BE2C (cell line): Measurements from ENCODE around the gene ITPA.

Experiments used
- DNase-seq: peaks from one replicate; pipeline ENCODE4 v3.0.0-alpha.2; 2020
- H3K27me3 ChIP-seq: fragments of 250-450 bp; sonication (Bioruptor Pico); 2 replicates; pipeline ENCODE4 v1.5.1; 2020; ENCODE audit warnings: mild to moderate bottlenecking
- H3K36me3 ChIP-seq: fragments of 250-450 bp; sonication (Bioruptor Pico); 2 replicates; pipeline ENCODE4 v1.5.1; 2020; ENCODE audit warnings: mild to moderate bottlenecking
- H3K4me1 ChIP-seq: fragments of 250-450 bp; sonication (Bioruptor Pico); 2 replicates; pipeline ENCODE4 v1.5.1; 2020
- H3K4me3 ChIP-seq: 2 replicates; pipeline ENCODE4 v1.5.1; 2011; ENCODE audit warnings: low read depth, low read length
- H3K9me3 ChIP-seq: fragments of 250-450 bp; sonication (Bioruptor Pico); 2 replicates; pipeline ENCODE4 v1.5.1; 2020
- TF ChIP-seq, protein P1 (sequence below): IDR thresholded peaks from 2 replicates; pipeline ENCODE4 v1.5.1; 2012; ENCODE audit warnings: mild to moderate bottlenecking, low read depth, low read length

Gene ITPA

DNA sequence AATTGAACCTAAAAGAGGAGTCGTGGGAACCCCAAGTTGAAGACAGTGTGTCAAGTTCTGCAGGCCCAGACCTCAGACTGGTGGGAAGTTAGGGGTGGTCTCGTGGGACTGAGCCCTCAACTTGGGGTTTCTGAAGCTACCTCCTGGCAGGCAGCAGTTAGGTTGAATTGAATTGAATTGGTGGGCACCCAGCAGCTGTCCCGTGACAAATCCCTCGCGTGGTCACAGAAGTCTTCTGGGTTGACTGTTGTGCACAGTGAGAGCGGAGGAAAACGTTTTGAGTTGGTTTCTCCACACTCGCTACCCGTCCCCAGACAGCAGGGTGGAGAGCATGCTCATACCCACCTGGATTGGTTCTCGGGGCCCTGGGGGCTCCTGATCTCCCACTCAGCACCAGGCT lies 16.8 kb downstream of the ITPA start:
- DNase-seq = no peak
- Histone ChIP-seq H3K27me3 (no peaks in the 10 kb centered on the region), H3K4me1 (peaks cover 3% of the 10 kb centered on the region; the same call in 1 of the 2 replicates), H3K9me3 (no peaks in the 10 kb centered on the region), H3K36me3 (peaks cover 11% of the 10 kb centered on the region), H3K4me3 (no peak overlapping the region)
- TF ChIP-seq, protein P1, sequence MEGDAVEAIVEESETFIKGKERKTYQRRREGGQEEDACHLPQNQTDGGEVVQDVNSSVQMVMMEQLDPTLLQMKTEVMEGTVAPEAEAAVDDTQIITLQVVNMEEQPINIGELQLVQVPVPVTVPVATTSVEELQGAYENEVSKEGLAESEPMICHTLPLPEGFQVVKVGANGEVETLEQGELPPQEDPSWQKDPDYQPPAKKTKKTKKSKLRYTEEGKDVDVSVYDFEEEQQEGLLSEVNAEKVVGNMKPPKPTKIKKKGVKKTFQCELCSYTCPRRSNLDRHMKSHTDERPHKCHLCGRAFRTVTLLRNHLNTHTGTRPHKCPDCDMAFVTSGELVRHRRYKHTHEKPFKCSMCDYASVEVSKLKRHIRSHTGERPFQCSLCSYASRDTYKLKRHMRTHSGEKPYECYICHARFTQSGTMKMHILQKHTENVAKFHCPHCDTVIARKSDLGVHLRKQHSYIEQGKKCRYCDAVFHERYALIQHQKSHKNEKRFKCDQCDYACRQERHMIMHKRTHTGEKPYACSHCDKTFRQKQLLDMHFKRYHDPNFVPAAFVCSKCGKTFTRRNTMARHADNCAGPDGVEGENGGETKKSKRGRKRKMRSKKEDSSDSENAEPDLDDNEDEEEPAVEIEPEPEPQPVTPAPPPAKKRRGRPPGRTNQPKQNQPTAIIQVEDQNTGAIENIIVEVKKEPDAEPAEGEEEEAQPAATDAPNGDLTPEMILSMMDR = no peak

DNA sequence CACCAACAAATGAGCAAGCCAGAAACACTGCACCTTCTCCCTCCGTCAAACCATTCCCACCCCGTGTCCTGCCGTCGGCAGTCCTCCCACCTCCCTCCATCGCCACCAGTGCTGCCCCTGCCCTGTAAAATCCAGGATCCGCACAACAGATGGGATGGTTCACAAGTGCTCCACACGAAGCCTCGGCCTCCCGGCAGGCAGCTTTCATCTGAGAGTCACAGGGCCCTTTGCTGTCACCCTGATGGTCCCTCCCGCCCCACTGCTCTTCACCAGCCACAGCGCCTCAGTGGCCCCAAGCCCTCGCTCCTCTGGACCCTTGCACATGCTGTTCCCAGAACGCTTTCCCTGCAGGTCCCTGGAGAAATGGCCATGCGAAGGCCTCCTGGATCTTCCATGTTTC lies 17.6 kb downstream of the ITPA start:
- peaks cover 4% of the 10 kb centered on the region for H3K36me3 ChIP-seq
- H3K9me3 ChIP-seq = no peaks in the 10 kb centered on the region
- H3K4me1 ChIP-seq = peaks cover 3% of the 10 kb centered on the region; the same call in 1 of the 2 replicates
- no peaks in the 10 kb centered on the region for H3K27me3 ChIP-seq
- DNase-seq = no peak
- TF ChIP-seq, protein P1 = no peak
- no peak overlapping the region for H3K4me3 ChIP-seq

DNA sequence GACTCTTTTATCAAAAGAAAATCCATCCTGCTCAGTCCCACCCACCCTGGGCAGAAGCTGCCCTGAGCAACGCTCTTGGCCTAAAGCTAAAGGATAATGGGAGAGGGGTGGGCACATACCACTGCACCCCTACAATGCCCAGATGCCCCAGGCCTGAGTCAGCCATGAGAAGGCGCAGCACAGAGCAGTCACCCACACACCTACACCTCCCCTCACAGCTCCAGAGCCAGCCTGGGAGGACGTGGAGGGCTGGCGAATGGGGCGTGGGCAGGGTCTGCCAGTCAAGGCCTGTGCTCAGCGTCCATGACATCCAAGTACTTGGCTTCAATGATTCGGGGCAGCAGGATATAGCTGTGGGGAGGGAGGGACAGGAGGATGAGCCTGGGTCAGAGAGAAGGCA lies 18.2 kb downstream of the ITPA start:
- Histone ChIP-seq H3K4me1 (peaks cover 1% of the 10 kb centered on the region; the same call in 1 of the 2 replicates), H3K4me3 (no peak overlapping the region), H3K9me3 (no peaks in the 10 kb centered on the region), H3K27me3 (no peaks in the 10 kb centered on the region), H3K36me3 (peaks cover 3% of the 10 kb centered on the region; the same call in 1 of the 2 replicates)
- no peak for DNase-seq
- TF ChIP-seq, protein P1 = no peak

DNA sequence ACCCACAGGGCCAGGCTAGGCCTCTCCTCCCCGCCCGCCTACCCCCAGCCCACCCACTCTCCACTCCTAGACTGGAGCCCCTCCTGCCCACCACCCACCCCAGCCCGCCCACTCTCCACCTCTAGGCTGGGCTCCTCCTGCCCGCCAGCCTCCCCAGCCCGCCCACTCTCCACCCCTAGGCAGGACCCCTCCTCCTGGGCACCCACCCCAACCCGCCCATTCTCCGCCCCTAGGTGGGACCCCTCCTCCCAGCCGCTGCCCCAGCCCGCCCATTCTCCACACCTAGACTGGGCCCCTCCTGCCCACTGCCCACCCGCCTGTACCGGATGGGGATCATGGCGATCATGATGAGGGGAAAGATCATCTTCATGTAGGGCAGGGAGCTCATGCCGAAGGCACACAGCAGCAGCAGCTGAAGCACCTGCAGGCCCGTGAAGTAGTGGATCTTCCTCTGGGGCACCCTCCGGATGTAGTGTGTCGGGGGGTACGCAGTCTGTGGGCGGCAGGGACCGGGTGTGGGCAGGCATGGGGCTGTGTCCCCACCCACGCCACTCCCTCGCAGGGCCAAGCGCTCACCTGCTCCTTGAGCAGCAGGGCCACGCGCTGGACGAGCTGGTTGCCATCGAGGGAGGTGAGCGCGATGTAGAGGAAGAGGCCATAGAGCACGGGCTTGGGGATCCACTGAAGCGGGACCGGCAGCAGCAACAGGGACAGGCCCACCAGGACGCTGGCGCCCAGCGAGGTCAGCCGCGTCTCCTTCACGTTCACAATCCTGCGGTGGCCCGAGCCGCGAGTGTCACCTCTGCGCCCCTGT lies 18.8 kb downstream of the ITPA start:
- Histone ChIP-seq H3K36me3 (0 out of 2 replicates have a peak, but pooled peaks cover 3% of the 10 kb centered on the region), H3K4me3 (no peak overlapping the region), H3K27me3 (no peaks in the 10 kb centered on the region)

DNA sequence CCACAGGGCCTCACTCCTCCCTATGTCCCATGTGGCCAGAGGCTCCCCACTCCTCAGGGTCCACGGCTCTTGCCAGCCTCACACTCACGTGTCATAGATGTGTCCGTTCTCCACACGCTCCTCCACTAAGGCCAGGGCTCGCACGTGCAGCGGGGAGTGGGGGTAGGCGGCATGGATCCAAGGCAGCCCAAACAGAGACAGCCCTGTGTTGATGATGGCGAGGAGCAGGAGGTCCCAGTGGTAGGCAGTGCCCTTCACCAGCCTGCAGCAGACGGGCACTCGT lies 19.4 kb downstream of the ITPA start:
- DNase-seq = no peak
- Histone ChIP-seq H3K4me1 (no peaks in the 10 kb centered on the region), H3K27me3 (no peaks in the 10 kb centered on the region), H3K9me3 (no peaks in the 10 kb centered on the region), H3K36me3 (0 out of 2 replicates have a peak, but pooled peaks cover 3% of the 10 kb centered on the region), H3K4me3 (no peak overlapping the region)
- TF ChIP-seq, protein P1 = no peak

More for the DNA sequence above, 18.8 kb downstream of the ITPA start:
- DNase-seq = no peak
- H3K9me3 ChIP-seq = no peaks in the 10 kb centered on the region
- no peaks in the 10 kb centered on the region for H3K4me1 ChIP-seq
- TF ChIP-seq, protein P1 = no peak

DNA sequence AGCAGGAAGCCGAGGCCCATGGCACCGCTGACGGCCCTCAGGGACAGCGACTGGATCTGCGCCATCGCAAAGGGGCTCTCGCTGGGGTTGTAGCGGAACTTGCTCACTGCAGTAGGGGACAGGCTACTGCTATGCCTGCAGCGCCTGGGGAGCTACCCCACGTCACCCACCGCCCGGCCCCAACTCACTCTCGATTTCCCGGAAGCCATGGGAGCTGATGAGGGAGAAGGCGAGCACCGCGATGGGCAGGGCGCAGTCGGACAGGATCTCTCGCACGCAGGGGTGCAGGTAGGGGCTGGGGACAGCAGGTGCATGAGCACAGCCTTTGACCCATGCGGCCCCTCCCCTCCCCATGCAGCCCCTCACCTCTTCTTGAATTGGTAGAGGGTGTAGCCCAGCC lies 19.9 kb downstream of the ITPA start:
- Histone ChIP-seq H3K4me3 (no peak overlapping the region), H3K4me1 (no peaks in the 10 kb centered on the region), H3K36me3 (no peaks in the 10 kb centered on the region), H3K9me3 (no peaks in the 10 kb centered on the region), H3K27me3 (no peaks in the 10 kb centered on the region)
- TF ChIP-seq, protein P1 = no peak
- no peak for DNase-seq
